GM12875 (cell line): Measurements from ENCODE around the gene MSANTD4.
"Not testable (repeated sequence)": the region's sequence is repeated elsewhere in the genome, so short reads cannot be mapped to it uniquely, and the experiment has no call there.

Experiments
- H3K4me3 ChIP-seq: one replicate; pipeline ENCODE4 v1.5.1; 2011; ENCODE audit warnings: low read depth, low read length, control low read depth
- TF ChIP-seq, protein P1 (sequence below): IDR thresholded peaks from 2 replicates; pipeline ENCODE4 v1.5.1; 2011; ENCODE audit warnings: low read depth, mild to moderate bottlenecking, control low read depth, inconsistent platforms, low read length, moderate library complexity, borderline replicate concordance; ENCODE audit not compliant: insufficient read depth

Gene MSANTD4

GRCh38 chr11:106012744-106013143, 9.3 kb downstream of the MSANTD4 start:
- TF ChIP-seq, protein P1, sequence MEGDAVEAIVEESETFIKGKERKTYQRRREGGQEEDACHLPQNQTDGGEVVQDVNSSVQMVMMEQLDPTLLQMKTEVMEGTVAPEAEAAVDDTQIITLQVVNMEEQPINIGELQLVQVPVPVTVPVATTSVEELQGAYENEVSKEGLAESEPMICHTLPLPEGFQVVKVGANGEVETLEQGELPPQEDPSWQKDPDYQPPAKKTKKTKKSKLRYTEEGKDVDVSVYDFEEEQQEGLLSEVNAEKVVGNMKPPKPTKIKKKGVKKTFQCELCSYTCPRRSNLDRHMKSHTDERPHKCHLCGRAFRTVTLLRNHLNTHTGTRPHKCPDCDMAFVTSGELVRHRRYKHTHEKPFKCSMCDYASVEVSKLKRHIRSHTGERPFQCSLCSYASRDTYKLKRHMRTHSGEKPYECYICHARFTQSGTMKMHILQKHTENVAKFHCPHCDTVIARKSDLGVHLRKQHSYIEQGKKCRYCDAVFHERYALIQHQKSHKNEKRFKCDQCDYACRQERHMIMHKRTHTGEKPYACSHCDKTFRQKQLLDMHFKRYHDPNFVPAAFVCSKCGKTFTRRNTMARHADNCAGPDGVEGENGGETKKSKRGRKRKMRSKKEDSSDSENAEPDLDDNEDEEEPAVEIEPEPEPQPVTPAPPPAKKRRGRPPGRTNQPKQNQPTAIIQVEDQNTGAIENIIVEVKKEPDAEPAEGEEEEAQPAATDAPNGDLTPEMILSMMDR, result no peak

DNA sequence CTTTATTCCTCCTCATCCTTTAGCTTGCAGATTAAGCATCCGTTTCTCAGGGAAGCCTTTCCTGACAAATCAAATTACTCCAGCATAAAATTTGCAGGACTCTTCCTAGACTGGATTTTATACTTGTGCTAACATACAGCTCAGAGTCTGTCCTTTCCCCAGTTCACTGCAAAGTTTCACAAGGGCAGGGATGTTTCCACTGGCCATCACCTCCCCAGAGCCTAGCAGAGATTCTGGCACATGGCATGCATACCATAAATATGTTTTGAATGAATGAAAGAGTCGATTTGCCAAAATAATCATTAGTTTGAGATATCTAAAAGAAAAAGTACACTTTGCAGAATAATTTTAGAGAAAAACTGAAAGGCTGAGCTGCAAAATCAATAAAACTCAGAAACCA, 10.6 kb downstream of the MSANTD4 start:
- H3K4me3 ChIP-seq, result no peak overlapping the region
- TF ChIP-seq, protein P1, result no peak

More at GRCh38 chr11:106012744-106013143, 9.3 kb downstream of the MSANTD4 start:
- no peak overlapping the region for H3K4me3 ChIP-seq

GRCh38 chr11:106003094-106003493, 18.9 kb downstream of the MSANTD4 start:
- not testable (repeated sequence) for H3K4me3 ChIP-seq

GRCh38 chr11:106001304-106002012, 20.6 kb downstream of the MSANTD4 start:
- H3K4me3 ChIP-seq, result no peak overlapping the region
- TF ChIP-seq, protein P1, result no peak

DNA sequence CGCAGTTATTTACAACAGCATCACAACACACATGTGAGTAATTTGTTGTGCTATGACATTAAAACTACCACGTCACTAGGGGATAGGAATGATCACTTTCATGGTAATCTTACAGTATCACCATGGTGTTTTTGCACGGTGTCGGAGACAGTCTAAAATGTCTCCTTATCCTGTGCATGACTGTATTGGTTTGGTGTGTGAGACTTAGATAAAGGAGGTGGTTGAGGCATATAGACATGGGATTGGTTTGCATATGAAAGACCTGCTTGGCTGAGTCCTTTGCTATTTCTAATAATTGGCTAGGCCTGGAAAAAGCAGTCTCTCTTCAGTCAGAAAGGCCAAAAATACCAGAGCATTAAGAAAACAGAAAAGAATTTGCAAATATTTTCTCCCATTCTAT, 30.2 kb downstream of the MSANTD4 start:
- TF ChIP-seq, protein P1, result no peak

GRCh38 chr11:105989124-105989523, 32.9 kb downstream of the MSANTD4 start:
- no peak overlapping the region for H3K4me3 ChIP-seq
- TF ChIP-seq, protein P1, result no peak

More for the DNA sequence above, 30.2 kb downstream of the MSANTD4 start:
- no peak overlapping the region for H3K4me3 ChIP-seq

- TF ChIP-seq, protein P1, result no peak
- H3K4me3 ChIP-seq, result no peak overlapping the region
Observed at GRCh38 chr11:105988197-105988596, 33.8 kb downstream of the MSANTD4 start.
